ENCODE results near the gene SLC16A3. TPM values are rescaled to one million over a fixed set of nuclear protein-coding genes. Genes with fewer than 3 reads are reported as not detected.

Gene SLC16A3
- total RNA-seq, 1 donor from 2014 or later, result 162 TPM

GRCh38 chr17:82213251-82214011 lies 15.4 kb upstream of the SLC16A3 start:
- DNase-seq, result peak; percentile 82
- Mint-ChIP-seq H3K4me1 (peaks cover 35% of the 10 kb centered on the region), H3K27me3 (no peaks in the 10 kb centered on the region), H3K9me3 (no peaks in the 10 kb centered on the region), H3K27ac (peak overlapping the region; percentile 91), H3K4me3 (peak overlapping the region; percentile 82), H3K36me3 (ENCODE audit: low read depth) (no peaks in the 10 kb centered on the region)
- intact Hi-C loops (cut with micrococcal nuclease), result loop anchor here (2.0 kb wide), 1 partner anchor 15 kb away; the partner anchor contains the start of gene SLC16A3

DNA sequence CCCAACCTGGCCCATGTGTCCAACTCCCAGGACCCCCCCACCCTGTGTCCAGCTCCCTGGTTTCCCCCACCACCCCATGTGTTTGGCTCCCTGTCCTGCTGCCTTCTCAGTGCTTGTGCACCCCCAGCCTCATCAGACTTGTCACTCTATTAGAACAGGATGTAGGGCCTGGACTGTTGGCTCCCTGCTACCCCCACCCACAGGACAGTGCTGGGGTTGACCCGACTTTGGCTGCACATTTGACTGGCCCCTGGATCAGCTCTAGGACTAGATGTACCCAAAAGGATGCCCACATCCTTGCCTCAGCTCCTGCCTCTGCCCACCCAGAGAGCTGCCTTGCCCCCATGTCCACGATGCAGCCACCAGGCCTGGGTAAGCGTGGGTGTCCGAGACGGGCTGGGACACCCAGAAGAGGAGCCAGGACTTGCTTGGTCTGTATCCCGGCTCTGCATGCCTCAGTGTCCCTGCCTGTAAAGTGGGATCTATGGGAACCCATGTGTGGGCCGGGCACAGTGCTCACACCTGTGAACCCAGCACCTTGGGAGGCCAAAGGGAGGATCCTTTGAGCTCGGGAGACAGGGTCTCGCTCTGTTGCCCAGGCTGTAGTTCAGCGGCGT lies 14.7 kb upstream of the SLC16A3 start:
- H3K9me3 Mint-ChIP-seq, result no peaks in the 10 kb centered on the region
- DNase-seq, result peak; percentile 63
- intact Hi-C loops (cut with micrococcal nuclease), result no loop called here
- H3K36me3 Mint-ChIP-seq (ENCODE audit: low read depth), result no peaks in the 10 kb centered on the region
- H3K4me1 Mint-ChIP-seq, result peaks cover 33% of the 10 kb centered on the region
- H3K27me3 Mint-ChIP-seq, result no peaks in the 10 kb centered on the region
- H3K4me3 Mint-ChIP-seq, result peak overlapping the region; percentile 82
- H3K27ac Mint-ChIP-seq, result peak overlapping the region; percentile 83

DNA sequence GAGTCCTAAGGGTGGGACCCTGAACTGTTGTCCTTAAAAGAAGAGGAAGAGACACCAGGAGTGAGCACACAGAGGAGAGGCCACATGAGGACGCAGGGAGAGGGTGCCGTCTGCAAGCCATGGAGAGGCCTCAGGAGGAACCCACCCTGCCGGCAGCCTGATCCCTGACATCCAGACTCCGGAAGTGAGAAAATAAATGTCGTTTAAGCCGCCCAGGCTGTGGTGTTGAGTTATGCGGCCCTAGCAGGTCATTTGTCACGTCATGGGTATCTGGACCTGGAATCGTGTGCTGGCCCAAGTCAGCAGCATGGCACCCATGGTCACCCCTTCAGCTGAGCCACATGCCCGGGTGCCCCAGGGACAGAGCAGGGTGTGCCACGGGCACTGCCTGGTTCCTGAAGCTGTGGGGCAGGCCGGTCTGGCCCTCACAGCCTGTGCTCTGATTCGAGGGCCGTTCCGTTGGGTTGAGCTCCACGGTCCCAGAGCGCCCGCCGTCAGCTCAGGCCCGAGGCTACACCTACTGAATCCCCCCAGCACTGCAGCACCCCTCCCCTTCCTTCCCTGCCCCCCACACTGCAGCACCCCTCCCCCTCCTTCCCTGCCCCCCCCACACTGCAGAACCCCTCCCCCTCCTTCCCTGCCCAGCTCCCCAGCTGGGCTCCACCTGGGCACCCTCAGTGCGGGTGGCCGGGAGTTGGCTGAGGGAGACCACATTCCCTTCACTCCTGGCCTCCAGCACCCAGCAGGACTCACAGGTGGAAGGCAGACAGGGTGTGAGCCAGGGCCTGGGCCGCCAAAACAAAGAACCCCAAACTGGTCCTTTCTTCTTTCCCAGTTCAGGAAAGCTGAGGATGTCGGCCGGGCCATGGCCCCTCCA lies 13.5 kb upstream of the SLC16A3 start:
- H3K4me1 Mint-ChIP-seq, result peaks cover 29% of the 10 kb centered on the region
- H3K27ac Mint-ChIP-seq, result peak overlapping the region; percentile 86
- no peaks in the 10 kb centered on the region for H3K36me3 Mint-ChIP-seq (ENCODE audit: low read depth)
- no peaks in the 10 kb centered on the region for H3K27me3 Mint-ChIP-seq
- no peaks in the 10 kb centered on the region for H3K9me3 Mint-ChIP-seq
- intact Hi-C loops (cut with micrococcal nuclease), result no loop called here
- peak; percentile 70 for DNase-seq
- no peak overlapping the region for H3K4me3 Mint-ChIP-seq

- Mint-ChIP-seq H3K4me3 (no peak overlapping the region), H3K27ac (peak overlapping the region; percentile 86), H3K4me1 (peaks cover 29% of the 10 kb centered on the region), H3K36me3 (ENCODE audit: low read depth) (no peaks in the 10 kb centered on the region), H3K9me3 (no peaks in the 10 kb centered on the region), H3K27me3 (no peaks in the 10 kb centered on the region)
- no peak for DNase-seq
- intact Hi-C loops (cut with micrococcal nuclease), result no loop called here
Observed at GRCh38 chr17:82215972-82216300, 12.9 kb upstream of the SLC16A3 start.

DNA sequence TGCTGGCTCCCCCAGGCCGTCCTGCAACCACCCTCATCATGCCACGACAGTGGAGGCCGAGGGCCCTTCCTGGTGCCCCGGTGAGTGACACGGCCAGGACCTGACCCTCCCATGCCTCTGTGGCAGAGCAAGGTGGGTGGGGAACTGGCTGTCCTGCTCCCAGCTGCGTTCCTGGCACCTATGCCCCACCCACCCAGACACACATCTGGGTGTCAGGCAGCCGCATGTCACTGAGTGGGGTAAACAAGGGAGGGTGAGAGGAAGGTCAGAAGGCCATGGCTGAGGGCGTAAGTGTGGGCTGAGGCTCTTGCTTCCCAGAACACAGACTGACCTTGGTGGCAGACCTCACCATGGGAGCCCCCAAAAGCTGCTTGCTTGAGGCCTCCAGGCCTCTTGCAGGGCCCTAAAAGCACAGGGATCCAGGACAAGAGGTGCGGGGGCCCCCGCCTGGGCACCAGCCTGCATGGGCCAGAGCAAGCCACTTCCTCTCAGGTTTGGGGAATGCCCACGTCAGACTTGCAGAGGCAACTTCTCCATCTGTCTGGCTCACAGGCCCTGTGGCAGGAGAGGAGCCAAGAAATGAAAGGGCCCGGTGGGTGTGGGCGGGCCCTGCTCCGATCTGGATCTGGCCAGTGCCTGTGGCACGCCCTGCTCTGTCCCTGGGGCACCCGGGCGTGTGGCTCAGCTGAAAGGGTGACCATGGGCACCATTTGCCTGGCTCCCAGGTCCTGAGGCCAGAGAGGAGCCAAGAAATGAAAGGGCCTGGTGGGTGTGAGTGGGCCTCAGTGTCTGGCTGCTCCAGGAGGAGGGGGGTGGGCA lies 12.3 kb upstream of the SLC16A3 start:
- H3K27ac Mint-ChIP-seq, result peak overlapping the region; percentile 86
- DNase-seq, result peak; percentile 83
- no peaks in the 10 kb centered on the region for H3K9me3 Mint-ChIP-seq
- no peaks in the 10 kb centered on the region for H3K36me3 Mint-ChIP-seq (ENCODE audit: low read depth)
- no peaks in the 10 kb centered on the region for H3K27me3 Mint-ChIP-seq
- intact Hi-C loops (cut with micrococcal nuclease), result no loop called here
- H3K4me1 Mint-ChIP-seq, result peaks cover 28% of the 10 kb centered on the region
- peak overlapping the region; percentile 32 for H3K4me3 Mint-ChIP-seq

DNA sequence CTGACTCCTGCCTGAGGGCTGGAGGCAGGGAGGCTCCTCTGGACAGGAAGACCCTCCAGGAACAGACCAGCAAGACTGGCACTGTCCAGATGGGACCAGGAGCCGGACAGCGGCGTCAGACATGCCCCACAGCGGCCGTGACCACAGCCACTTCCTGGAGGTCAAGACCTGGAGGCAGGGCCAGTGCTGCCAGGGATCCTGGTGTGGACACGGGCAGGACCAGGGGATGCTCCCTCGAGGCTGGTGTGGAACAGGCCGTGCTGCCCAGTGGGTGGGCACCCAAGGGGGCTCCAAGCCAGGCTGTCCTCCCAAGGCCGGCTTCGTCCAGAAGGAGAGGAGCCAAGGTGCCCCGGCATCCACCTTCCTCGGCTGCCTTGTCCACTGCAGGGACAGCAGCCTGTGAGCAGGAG lies 11.7 kb upstream of the SLC16A3 start:
- peaks cover 23% of the 10 kb centered on the region for H3K4me1 Mint-ChIP-seq
- no peaks in the 10 kb centered on the region for H3K36me3 Mint-ChIP-seq (ENCODE audit: low read depth)
- no peaks in the 10 kb centered on the region for H3K9me3 Mint-ChIP-seq
- H3K4me3 Mint-ChIP-seq, result peak overlapping the region; percentile 32
- H3K27ac Mint-ChIP-seq, result peak overlapping the region; percentile 86
- intact Hi-C loops (cut with micrococcal nuclease), result no loop called here
- no peak for DNase-seq
- no peaks in the 10 kb centered on the region for H3K27me3 Mint-ChIP-seq

- H3K9me3 Mint-ChIP-seq, result no peaks in the 10 kb centered on the region
- intact Hi-C loops (cut with micrococcal nuclease), result no loop called here
- H3K4me3 Mint-ChIP-seq, result no peak overlapping the region
- peak overlapping the region; percentile 34 for H3K27ac Mint-ChIP-seq
- H3K36me3 Mint-ChIP-seq (ENCODE audit: low read depth), result no peaks in the 10 kb centered on the region
- no peak for DNase-seq
- H3K27me3 Mint-ChIP-seq, result no peaks in the 10 kb centered on the region
- peaks cover 23% of the 10 kb centered on the region for H3K4me1 Mint-ChIP-seq
Observed at GRCh38 chr17:82217530-82218204, 11.2 kb upstream of the SLC16A3 start.

DNA sequence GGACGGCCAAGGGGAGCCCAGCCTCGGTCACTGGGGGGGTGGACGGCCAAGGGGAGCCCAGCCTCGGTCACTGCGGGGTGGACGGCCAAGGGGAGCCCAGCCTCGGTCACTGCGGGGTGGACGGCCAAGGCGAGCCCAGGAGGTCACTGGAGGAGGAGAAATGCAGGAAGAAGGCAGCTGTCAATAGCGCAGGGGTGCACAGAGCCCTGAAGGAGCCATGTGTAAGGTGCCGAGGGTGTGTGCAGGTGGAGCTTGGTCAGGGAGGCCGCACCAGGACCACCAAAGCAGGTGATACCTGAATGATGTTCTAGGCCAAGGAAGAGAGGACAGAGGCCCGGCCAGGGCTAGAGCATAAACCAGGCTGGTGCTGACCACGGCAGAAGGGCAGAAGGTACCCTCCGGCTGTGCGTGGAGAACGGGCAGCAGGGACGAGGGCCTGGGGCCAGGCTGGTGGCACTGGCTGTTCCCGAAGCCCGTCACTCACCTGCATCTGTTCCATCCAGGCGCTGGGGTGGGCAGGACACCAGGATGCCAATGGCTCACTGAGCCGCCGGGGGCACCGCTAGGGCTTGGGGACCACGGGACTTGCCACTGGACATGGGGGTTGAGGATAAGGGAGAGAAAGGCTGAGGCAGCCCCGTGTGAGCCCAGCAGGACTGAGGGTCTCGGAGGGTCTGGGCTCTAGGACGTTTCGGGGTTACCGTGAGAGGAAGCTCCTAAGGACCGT lies 10.3 kb upstream of the SLC16A3 start:
- no peaks in the 10 kb centered on the region for H3K36me3 Mint-ChIP-seq (ENCODE audit: low read depth)
- no peak overlapping the region for H3K27ac Mint-ChIP-seq
- intact Hi-C loops (cut with micrococcal nuclease), result no loop called here
- H3K4me1 Mint-ChIP-seq, result peaks cover 22% of the 10 kb centered on the region
- H3K4me3 Mint-ChIP-seq, result no peak overlapping the region
- H3K27me3 Mint-ChIP-seq, result no peaks in the 10 kb centered on the region
- H3K9me3 Mint-ChIP-seq, result no peaks in the 10 kb centered on the region
- DNase-seq, result no peak

DNA sequence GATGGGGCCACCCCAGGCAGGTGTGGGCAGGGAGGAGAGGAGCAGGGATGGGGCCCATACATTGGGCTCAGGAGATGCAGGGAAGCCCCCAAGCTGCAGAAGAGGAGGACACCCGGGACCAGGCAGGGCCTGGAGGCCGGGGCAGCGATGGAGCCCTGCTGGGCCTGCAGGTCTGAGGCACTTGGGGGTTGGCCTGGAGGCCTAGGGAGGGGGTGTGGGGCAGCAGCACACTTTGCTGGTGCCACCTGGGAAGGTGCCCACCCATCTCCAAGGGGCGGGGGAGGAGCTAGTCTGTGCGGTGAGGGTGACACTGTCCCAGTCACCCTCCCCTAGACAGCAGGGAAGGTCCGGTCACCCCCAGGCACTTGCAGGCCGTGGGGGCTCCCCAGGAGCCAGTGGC lies 9.8 kb upstream of the SLC16A3 start:
- Mint-ChIP-seq H3K4me3 (no peak overlapping the region), H3K27me3 (no peaks in the 10 kb centered on the region), H3K4me1 (peaks cover 18% of the 10 kb centered on the region), H3K9me3 (no peaks in the 10 kb centered on the region), H3K36me3 (ENCODE audit: low read depth) (no peaks in the 10 kb centered on the region), H3K27ac (no peak overlapping the region)
- intact Hi-C loops (cut with micrococcal nuclease), result no loop called here
- no peak for DNase-seq

DNA sequence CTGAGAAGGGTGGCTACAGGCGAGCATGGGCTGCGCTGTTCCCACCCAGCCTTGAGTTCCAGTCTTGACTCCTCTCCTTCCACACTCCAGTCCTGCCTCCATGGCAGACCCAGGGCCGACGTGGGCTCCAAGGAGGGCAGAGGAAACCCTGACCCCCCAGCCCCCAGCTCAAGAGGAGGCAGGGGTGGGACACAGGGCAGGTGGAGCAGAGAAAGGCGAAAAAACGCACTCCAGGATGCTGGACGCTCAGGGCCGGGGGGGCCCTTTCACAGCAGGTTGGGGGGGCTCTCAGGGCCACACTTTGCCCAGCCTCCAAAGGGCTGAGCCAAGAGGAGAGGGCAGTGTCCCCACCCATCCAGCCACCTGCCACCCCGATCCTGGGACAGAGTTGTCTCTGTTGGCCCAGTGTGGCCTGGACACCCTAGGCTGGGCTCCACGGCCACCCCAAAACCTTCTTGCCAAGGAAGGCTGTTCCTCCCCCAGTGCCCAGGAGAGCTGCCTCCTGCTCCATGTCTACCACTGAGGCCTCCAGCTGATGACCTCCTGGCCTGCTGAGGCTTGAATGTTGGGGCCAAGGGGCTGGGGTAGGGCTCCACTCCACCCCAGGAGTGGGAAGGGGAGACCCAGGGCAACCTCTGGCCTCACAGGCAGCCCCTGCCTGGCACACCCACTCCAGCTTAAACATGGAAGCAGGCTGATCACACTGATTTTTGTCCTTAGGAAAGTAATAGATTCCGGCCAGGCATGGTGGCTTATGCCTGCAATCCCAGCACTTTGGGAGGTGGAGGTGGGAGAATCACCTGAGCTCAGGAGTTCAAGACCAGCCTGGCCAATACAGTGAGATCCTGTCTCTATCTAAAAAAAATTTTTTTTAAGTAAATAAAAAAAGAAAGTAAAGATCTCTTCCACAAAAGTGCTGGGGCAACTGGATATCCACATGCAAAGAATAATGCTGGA lies 8.8 kb upstream of the SLC16A3 start:
- Mint-ChIP-seq H3K4me3 (no peak overlapping the region), H3K9me3 (no peaks in the 10 kb centered on the region), H3K27ac (no peak overlapping the region), H3K4me1 (peaks cover 11% of the 10 kb centered on the region), H3K27me3 (no peaks in the 10 kb centered on the region), H3K36me3 (ENCODE audit: low read depth) (no peaks in the 10 kb centered on the region)
- no peak for DNase-seq
- intact Hi-C loops (cut with micrococcal nuclease), result no loop called here

GRCh38 chr17:82221341-82221902 lies 7.4 kb upstream of the SLC16A3 start:
- intact Hi-C loops (cut with micrococcal nuclease), result no loop called here
- peaks cover 4% of the 10 kb centered on the region for H3K4me1 Mint-ChIP-seq

More at GRCh38 chr17:82221341-82221902, 7.4 kb upstream of the SLC16A3 start:
- no peak for DNase-seq
- Mint-ChIP-seq H3K9me3 (no peaks in the 10 kb centered on the region), H3K36me3 (ENCODE audit: low read depth) (no peaks in the 10 kb centered on the region), H3K27me3 (no peaks in the 10 kb centered on the region), H3K4me3 (no peak overlapping the region), H3K27ac (no peak overlapping the region)
